ENCODE measurements around the gene CELA2A.

- TF ChIP-seq CTCF (conservative IDR thresholded peaks at IDR 0.05; ENCODE audit: low read length), result no peak
- TF ChIP-seq EZH2phosphoT487 (IDR thresholded peaks at IDR 0.05; ENCODE audit: borderline replicate concordance), result no peak
Observed at GRCh38 chr1:15483971-15484370, 27.4 kb downstream of the CELA2A start.
